Endodermal cell (in vitro differentiated cells): ENCODE results near the gene KPNA4. TPM values are rescaled to one million over a fixed set of nuclear protein-coding genes. Genes with fewer than 3 reads are reported as not detected.

Experiments used
- DNase-seq: peaks from one replicate; pipeline ENCODE4 v3.0.0-alpha.2; 2017
- H3K27ac ChIP-seq: 2 replicates; pipeline ENCODE4 v1.5.1; 2013; ENCODE audit warnings: mild to moderate bottlenecking, low read depth, low read length, moderate library complexity
- H3K27me3 ChIP-seq: 2 replicates; pipeline ENCODE4 v1.6.1; 2013; ENCODE audit warnings: mild to moderate bottlenecking, low read length, moderate library complexity; ENCODE audit not compliant: insufficient read depth, control insufficient read depth, poor library complexity, severe bottlenecking
- H3K36me3 ChIP-seq: 2 replicates; pipeline ENCODE4 v1.7.0; 2013; ENCODE audit warnings: mild to moderate bottlenecking, low read length, moderate library complexity; ENCODE audit not compliant: control insufficient read depth, insufficient read depth
- H3K4me1 ChIP-seq: one replicate; pipeline ENCODE4 v1.7.0; 2013; ENCODE audit warnings: low read length; ENCODE audit not compliant: control insufficient read depth, insufficient read depth
- H3K4me3 ChIP-seq: 2 replicates; pipeline ENCODE4 v1.5.1; 2013; ENCODE audit warnings: mild to moderate bottlenecking, low read length, moderate library complexity
- H3K9ac ChIP-seq: 2 replicates; pipeline ENCODE4 v1.6.1; 2013; ENCODE audit warnings: mild to moderate bottlenecking, low read length, moderate library complexity; ENCODE audit not compliant: poor library complexity, severe bottlenecking; ENCODE audit errors: extremely low read depth
- H3K9me3 ChIP-seq: 2 replicates; pipeline ENCODE4 v1.6.1; 2013; ENCODE audit warnings: mild to moderate bottlenecking, low read length, moderate library complexity; ENCODE audit not compliant: control insufficient read depth
- H3K27ac Mint-ChIP-seq: 2 replicates; pipeline ENCODE4 v1.8.0; 2020; ENCODE audit warnings: mixed read lengths
- H3K27me3 Mint-ChIP-seq: 2 replicates; pipeline ENCODE4 v1.8.0; 2021; ENCODE audit warnings: mild to moderate bottlenecking, mixed read lengths; ENCODE audit not compliant: insufficient read depth
- H3K36me3 Mint-ChIP-seq: 2 replicates; pipeline ENCODE4 v1.8.0; 2020; ENCODE audit warnings: low read depth, mixed read lengths
- H3K4me1 Mint-ChIP-seq: 2 replicates; pipeline ENCODE4 v1.8.0; 2020; ENCODE audit warnings: mixed read lengths
- H3K4me3 Mint-ChIP-seq: 2 replicates; pipeline ENCODE4 v1.8.0; 2020; ENCODE audit warnings: mild to moderate bottlenecking, moderate library complexity, mixed read lengths
- H3K9me3 Mint-ChIP-seq: 2 replicates; pipeline ENCODE4 v1.8.0; 2020; ENCODE audit warnings: mild to moderate bottlenecking, mixed read lengths
- CTCF ChIP-seq: fragments of 200-600 bp; sonication (generic); conservative IDR thresholded peaks from 2 replicates; pipeline ENCODE4 v1.5.0; 2021; ENCODE audit warnings: antibody characterized with exemption, mild to moderate bottlenecking
- WGBS, 2 experiments: methylation state at CpG; one replicate each; pipeline versions ENCODE4 v1.1.5 to v1.1.7; 2013; ENCODE audit warnings: missing lambda C conversion rate in 2 of 2, mixed read lengths in 1 of 2; ENCODE audit not compliant: insufficient coverage in 1 of 2, insufficient read length in 1 of 2; 5-methylcytosine and 5-hydroxymethylcytosine counted together
- total RNA-seq, 2 donors: library from RNA; stranded (reverse); fragmentation: NEBNext Ultra II Directional in 1 of 2; extraction: Animal tissue kit (Norgen Biotek cat#: 25700) in 1 of 2; gene quantifications; 2 replicates in 1 of 2; 3 replicates in 1 of 2; pipeline ENCODE4 v1.2.1, GENCODE V29; 2021

Gene KPNA4
- total RNA-seq, 2 donors from 2014 or later: 65.2 to 73.0 TPM

- no peak for DNase-seq
- H3K9me3 ChIP-seq: peaks cover 21% of the 10 kb centered on the region
- 84% methylated on average over 2 of the region's 2 CpGs; no CpG with 5 or more reads in 1 of the 2 experiments for WGBS, 2 experiments
- no peak overlapping the region for H3K4me3 ChIP-seq
- Mint-ChIP-seq H3K27me3 (peaks cover 4% of the 10 kb centered on the region), H3K27ac (no peak overlapping the region), H3K4me3 (no peak overlapping the region), H3K36me3 (no peaks in the 10 kb centered on the region), H3K9me3 (no peaks in the 10 kb centered on the region), H3K4me1 (peaks cover 6% of the 10 kb centered on the region)
- TF ChIP-seq CTCF: no peak
- H3K9ac ChIP-seq: no peak overlapping the region
- no peaks in the 10 kb centered on the region for H3K4me1 ChIP-seq
- H3K36me3 ChIP-seq: no peaks in the 10 kb centered on the region
- H3K27me3 ChIP-seq: peaks cover 31% of the 10 kb centered on the region
- H3K27ac ChIP-seq: no peak overlapping the region
Measured at GRCh38 chr3:160475153-160475552, 90.2 kb downstream of the KPNA4 start.

GRCh38 chr3:160474416-160474838 is 90.9 kb downstream of the KPNA4 start:
- Histone ChIP-seq H3K27me3 (peaks cover 31% of the 10 kb centered on the region), H3K36me3 (no peaks in the 10 kb centered on the region), H3K9me3 (peaks cover 28% of the 10 kb centered on the region), H3K4me3 (no peak overlapping the region), H3K4me1 (no peaks in the 10 kb centered on the region), H3K9ac (no peak overlapping the region), H3K27ac (no peak overlapping the region)
- DNase-seq: no peak
- no peaks in the 10 kb centered on the region for H3K36me3 Mint-ChIP-seq
- no peaks in the 10 kb centered on the region for H3K9me3 Mint-ChIP-seq
- no peak overlapping the region for H3K27ac Mint-ChIP-seq
- no peak overlapping the region for H3K4me3 Mint-ChIP-seq
- peaks cover 6% of the 10 kb centered on the region for H3K27me3 Mint-ChIP-seq
- H3K4me1 Mint-ChIP-seq: peaks cover 6% of the 10 kb centered on the region
- no peak for TF ChIP-seq CTCF

GRCh38 chr3:160473978-160474377 is 91.4 kb downstream of the KPNA4 start:
- 97 to 100% methylated on average over 1 of the region's 1 CpG for WGBS, 2 experiments
- H3K4me1 Mint-ChIP-seq: peaks cover 6% of the 10 kb centered on the region
- H3K36me3 ChIP-seq: no peaks in the 10 kb centered on the region
- no peaks in the 10 kb centered on the region for H3K9me3 Mint-ChIP-seq
- H3K27me3 ChIP-seq: peaks cover 31% of the 10 kb centered on the region
- H3K27me3 Mint-ChIP-seq: peaks cover 9% of the 10 kb centered on the region
- H3K9ac ChIP-seq: no peak overlapping the region
- no peak for TF ChIP-seq CTCF
- H3K4me1 ChIP-seq: no peaks in the 10 kb centered on the region
- no peak overlapping the region for H3K27ac ChIP-seq
- H3K36me3 Mint-ChIP-seq: no peaks in the 10 kb centered on the region
- no peak overlapping the region for H3K27ac Mint-ChIP-seq
- no peak for DNase-seq
- H3K4me3 ChIP-seq: no peak overlapping the region
- H3K4me3 Mint-ChIP-seq: no peak overlapping the region
- peaks cover 30% of the 10 kb centered on the region for H3K9me3 ChIP-seq
